Body of pancreas (tissue), 4 donors: Measurements from ENCODE around the gene OR56B1. TPM values are rescaled to one million over a fixed set of nuclear protein-coding genes. Genes with fewer than 3 reads are reported as not detected.
"Not testable (repeated sequence)": the region's sequence is repeated elsewhere in the genome, so short reads cannot be mapped to it uniquely, and the experiment has no call there.

Experiments
- ATAC-seq: fragments of 150-250 bp; one replicate; pipeline ENCODE4 v1.9.1; 2016
- DNase-seq, 4 donors: peaks; one replicate each; pipeline ENCODE4 v3.0.0-alpha.2; 2019
- H3K27ac ChIP-seq, 4 donors: fragments of 200-600 bp; sonication (generic); 1 replicate in 3 of 4; 2 replicates in 1 of 4; pipeline versions ENCODE4 v1.5.1 to v1.6.1; 2016 to 2019; ENCODE audit warnings: mild to moderate bottlenecking in 1 of 4, mixed read lengths in 1 of 4, moderate library complexity in 1 of 4
- H3K27me3 ChIP-seq, 2 donors: fragments of 200-600 bp; sonication (generic); one replicate each; pipeline ENCODE4 v1.6.0; 2016; ENCODE audit warnings: mild to moderate bottlenecking in 1 of 2
- H3K36me3 ChIP-seq, 2 donors: fragments of 200-600 bp; sonication (generic); replicated peaks in 1 of 2; 2 replicates each; pipeline ENCODE4 v1.5.1; 2016; ENCODE audit warnings: low read depth in 2 of 2; ENCODE audit not compliant: insufficient read depth in 1 of 2
- H3K4me1 ChIP-seq: fragments of 200-600 bp; sonication (generic); one replicate; pipeline ENCODE4 v1.6.0; 2016
- H3K4me3 ChIP-seq, 2 donors: fragments of 200-600 bp; sonication (generic); 1 replicate in 1 of 2; 2 replicates in 1 of 2; pipeline ENCODE4 v1.5.1; 2016 to 2019
- H3K9me3 ChIP-seq, 3 donors: fragments of 200-600 bp; sonication (generic); 1 replicate in 2 of 3; 2 replicates in 1 of 3; pipeline ENCODE4 v1.5.1; 2016
- POLR2A ChIP-seq, 3 donors: fragments of 450-650 bp; IDR thresholded peaks; one replicate each; pipeline ENCODE4 v1.6.1; 2016; ENCODE audit warnings: antibody characterized with exemption in 3 of 3, mild to moderate bottlenecking in 2 of 3
- WGBS, 2 donors: methylation state at CpG; one replicate each; pipeline ENCODE4 v1.1.5; 2017; 5-methylcytosine and 5-hydroxymethylcytosine counted together
- intact Hi-C: fragments of 100-400 bp; cut with DNase I; formaldehyde crosslinking; loops from one replicate; pipeline ENCODE4 v1.15.1; 2023
- total RNA-seq, 2 donors: library from RNA; depleted of rRNA; stranded (reverse); fragments of >200 nt; gene quantifications; one replicate each; pipeline ENCODE4 v1.1.0, GENCODE V29; 2016
- TF ChIP-seq, protein P1 (sequence below), 7 experiments: fragments of 450-650 bp in 4 of 7; fragments of 200-600 bp in 3 of 7; sonication (generic) in 3 of 7; IDR thresholded peaks; one replicate each; pipeline ENCODE4 v1.5.1; 2016 to 2019; ENCODE audit warnings: antibody characterized with exemption in 7 of 7

Gene OR56B1
- total RNA-seq, 2 donors from 2014 or later, result not detected

DNA sequence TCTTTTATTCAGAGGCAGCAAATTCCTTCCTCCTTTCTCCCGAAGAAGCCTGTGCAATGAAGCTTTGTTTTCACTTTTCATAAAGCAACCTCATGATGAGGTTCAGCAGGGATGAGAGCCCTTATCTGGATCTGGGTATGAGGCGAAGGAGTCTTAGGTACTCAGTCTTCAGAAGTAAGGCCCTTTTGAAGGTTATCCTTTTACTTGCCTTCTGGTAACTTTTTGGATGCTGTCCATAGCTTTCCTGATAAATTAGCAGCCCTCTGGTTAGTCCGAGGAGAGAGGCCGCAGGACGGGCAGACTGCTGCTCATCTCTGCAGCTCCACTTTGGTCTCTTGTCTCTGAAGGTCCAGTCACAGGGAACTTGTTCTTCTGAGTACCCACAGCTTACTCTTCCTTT, 45.5 kb upstream of the OR56B1 start:
- no peak for TF ChIP-seq POLR2A (IDR thresholded peaks at IDR 0.05)
- TF ChIP-seq, protein P1, sequence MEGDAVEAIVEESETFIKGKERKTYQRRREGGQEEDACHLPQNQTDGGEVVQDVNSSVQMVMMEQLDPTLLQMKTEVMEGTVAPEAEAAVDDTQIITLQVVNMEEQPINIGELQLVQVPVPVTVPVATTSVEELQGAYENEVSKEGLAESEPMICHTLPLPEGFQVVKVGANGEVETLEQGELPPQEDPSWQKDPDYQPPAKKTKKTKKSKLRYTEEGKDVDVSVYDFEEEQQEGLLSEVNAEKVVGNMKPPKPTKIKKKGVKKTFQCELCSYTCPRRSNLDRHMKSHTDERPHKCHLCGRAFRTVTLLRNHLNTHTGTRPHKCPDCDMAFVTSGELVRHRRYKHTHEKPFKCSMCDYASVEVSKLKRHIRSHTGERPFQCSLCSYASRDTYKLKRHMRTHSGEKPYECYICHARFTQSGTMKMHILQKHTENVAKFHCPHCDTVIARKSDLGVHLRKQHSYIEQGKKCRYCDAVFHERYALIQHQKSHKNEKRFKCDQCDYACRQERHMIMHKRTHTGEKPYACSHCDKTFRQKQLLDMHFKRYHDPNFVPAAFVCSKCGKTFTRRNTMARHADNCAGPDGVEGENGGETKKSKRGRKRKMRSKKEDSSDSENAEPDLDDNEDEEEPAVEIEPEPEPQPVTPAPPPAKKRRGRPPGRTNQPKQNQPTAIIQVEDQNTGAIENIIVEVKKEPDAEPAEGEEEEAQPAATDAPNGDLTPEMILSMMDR (IDR thresholded peaks at IDR 0.05), result no peak
- no peaks in the 10 kb centered on the region for H3K9me3 ChIP-seq
- ATAC-seq (no peak), DNase-seq (no peak)
- peaks cover 7% of the 10 kb centered on the region for H3K4me1 ChIP-seq
- no peaks in the 10 kb centered on the region for H3K27me3 ChIP-seq
- H3K27ac ChIP-seq, result peak overlapping the region in 3 of 4 donors; percentile 39 to 84 (median 83)
- H3K36me3 ChIP-seq, result no peaks in the 10 kb centered on the region
- intact Hi-C loops, result no loop called here
- H3K4me3 ChIP-seq, result no peak overlapping the region
- 40 to 51% methylated on average over 5 of the region's 5 CpGs for WGBS, 2 donors

GRCh38 chr11:5691238-5691963, 44.8 kb upstream of the OR56B1 start:
- H3K9me3 ChIP-seq, intact Hi-C loops, DNase-seq, ATAC-seq, H3K4me1 ChIP-seq, H3K27me3 ChIP-seq, H3K36me3 ChIP-seq, H3K4me3 ChIP-seq: not testable (repeated sequence)
- 55 to 67% methylated on average over 12 of the region's 12 CpGs for WGBS, 2 donors
- H3K27ac ChIP-seq, result peak overlapping the region in 1 of 4 donors; percentile 83

DNA sequence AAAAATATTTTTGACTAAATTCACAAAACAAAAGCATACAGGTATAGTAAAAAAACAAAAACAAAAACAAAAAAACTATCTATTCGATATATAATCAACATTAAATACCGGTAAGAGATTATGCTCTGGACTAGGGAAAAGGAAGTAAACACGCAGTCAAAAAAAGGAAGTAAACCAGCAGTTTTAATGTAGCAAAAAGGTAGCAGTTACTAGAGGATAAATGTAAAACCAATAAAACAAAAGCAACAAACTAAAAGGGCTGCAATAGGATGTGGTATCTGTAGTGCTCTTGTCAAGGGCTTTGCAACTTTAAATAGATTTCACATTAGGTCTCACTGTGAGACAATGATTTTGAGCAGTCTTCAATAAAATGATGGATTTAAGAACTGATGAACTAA, 44.3 kb upstream of the OR56B1 start:
- Histone ChIP-seq H3K4me1 (peaks cover 7% of the 10 kb centered on the region), H3K27me3 (no peaks in the 10 kb centered on the region), H3K27ac (no peak overlapping the region), H3K9me3 (no peaks in the 10 kb centered on the region), H3K36me3 (no peaks in the 10 kb centered on the region), H3K4me3 (no peak overlapping the region)
- 63 to 87% methylated on average over 3 of the region's 3 CpGs for WGBS, 2 donors
- no peak for ATAC-seq
- no peak for TF ChIP-seq POLR2A (IDR thresholded peaks at IDR 0.05)
- TF ChIP-seq, protein P1 (IDR thresholded peaks at IDR 0.05), result no peak
- no peak for DNase-seq
- intact Hi-C loops, result no loop called here

GRCh38 chr11:5694642-5695041, 41.6 kb upstream of the OR56B1 start:
- Histone ChIP-seq H3K4me3 (no peak overlapping the region), H3K36me3 (no peaks in the 10 kb centered on the region), H3K9me3 (no peaks in the 10 kb centered on the region), H3K4me1 (peaks cover under 1% of the 10 kb centered on the region), H3K27ac (no peak overlapping the region), H3K27me3 (no peaks in the 10 kb centered on the region)
- intact Hi-C loops, result no loop called here
- 81 to 82% methylated on average over 1 of the region's 1 CpG for WGBS, 2 donors
- ATAC-seq (no peak), DNase-seq (no peak)
- no peak for TF ChIP-seq POLR2A (IDR thresholded peaks at IDR 0.05)
- TF ChIP-seq, protein P1 (IDR thresholded peaks at IDR 0.05), result no peak

GRCh38 chr11:5695580-5695979, 40.7 kb upstream of the OR56B1 start:
- TF ChIP-seq POLR2A (IDR thresholded peaks at IDR 0.05), result no peak
- TF ChIP-seq, protein P1 (IDR thresholded peaks at IDR 0.05), result no peak
- DNase-seq, result no peak
- Histone ChIP-seq H3K9me3 (no peaks in the 10 kb centered on the region), H3K27me3 (no peaks in the 10 kb centered on the region), H3K4me3 (no peak overlapping the region), H3K4me1 (no peaks in the 10 kb centered on the region), H3K27ac (no peak overlapping the region), H3K36me3 (no peaks in the 10 kb centered on the region)
- intact Hi-C loops, result no loop called here
- 64 to 65% methylated on average over 1 of the region's 1 CpG for WGBS, 2 donors
- no peak for ATAC-seq
